Erythroblast (primary cell): Measurements from ENCODE around the gene ARHGAP11A.
"Not testable (repeated sequence)": the region's sequence is repeated elsewhere in the genome, so short reads cannot be mapped to it uniquely, and the experiment has no call there.

Source experiments
- DNase-seq, 2 experiments: peaks; one replicate each; lab custom pipeline; 2025; lab: John Stamatoyannopoulos, UW
- GATA1 ChIP-seq: IDR thresholded peaks from 2 replicates; pipeline ENCODE4 v1.6.1; 2011; ENCODE audit warnings: low read depth, mild to moderate bottlenecking, control low read depth, low read length, moderate library complexity
- POLR2A ChIP-seq: IDR thresholded peaks from 2 replicates; pipeline ENCODE4 v1.6.1; 2011; ENCODE audit warnings: mild to moderate bottlenecking, low read length

ARHGAP11A gene, protein sequence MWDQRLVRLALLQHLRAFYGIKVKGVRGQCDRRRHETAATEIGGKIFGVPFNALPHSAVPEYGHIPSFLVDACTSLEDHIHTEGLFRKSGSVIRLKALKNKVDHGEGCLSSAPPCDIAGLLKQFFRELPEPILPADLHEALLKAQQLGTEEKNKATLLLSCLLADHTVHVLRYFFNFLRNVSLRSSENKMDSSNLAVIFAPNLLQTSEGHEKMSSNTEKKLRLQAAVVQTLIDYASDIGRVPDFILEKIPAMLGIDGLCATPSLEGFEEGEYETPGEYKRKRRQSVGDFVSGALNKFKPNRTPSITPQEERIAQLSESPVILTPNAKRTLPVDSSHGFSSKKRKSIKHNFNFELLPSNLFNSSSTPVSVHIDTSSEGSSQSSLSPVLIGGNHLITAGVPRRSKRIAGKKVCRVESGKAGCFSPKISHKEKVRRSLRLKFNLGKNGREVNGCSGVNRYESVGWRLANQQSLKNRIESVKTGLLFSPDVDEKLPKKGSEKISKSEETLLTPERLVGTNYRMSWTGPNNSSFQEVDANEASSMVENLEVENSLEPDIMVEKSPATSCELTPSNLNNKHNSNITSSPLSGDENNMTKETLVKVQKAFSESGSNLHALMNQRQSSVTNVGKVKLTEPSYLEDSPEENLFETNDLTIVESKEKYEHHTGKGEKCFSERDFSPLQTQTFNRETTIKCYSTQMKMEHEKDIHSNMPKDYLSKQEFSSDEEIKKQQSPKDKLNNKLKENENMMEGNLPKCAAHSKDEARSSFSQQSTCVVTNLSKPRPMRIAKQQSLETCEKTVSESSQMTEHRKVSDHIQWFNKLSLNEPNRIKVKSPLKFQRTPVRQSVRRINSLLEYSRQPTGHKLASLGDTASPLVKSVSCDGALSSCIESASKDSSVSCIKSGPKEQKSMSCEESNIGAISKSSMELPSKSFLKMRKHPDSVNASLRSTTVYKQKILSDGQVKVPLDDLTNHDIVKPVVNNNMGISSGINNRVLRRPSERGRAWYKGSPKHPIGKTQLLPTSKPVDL

DNA sequence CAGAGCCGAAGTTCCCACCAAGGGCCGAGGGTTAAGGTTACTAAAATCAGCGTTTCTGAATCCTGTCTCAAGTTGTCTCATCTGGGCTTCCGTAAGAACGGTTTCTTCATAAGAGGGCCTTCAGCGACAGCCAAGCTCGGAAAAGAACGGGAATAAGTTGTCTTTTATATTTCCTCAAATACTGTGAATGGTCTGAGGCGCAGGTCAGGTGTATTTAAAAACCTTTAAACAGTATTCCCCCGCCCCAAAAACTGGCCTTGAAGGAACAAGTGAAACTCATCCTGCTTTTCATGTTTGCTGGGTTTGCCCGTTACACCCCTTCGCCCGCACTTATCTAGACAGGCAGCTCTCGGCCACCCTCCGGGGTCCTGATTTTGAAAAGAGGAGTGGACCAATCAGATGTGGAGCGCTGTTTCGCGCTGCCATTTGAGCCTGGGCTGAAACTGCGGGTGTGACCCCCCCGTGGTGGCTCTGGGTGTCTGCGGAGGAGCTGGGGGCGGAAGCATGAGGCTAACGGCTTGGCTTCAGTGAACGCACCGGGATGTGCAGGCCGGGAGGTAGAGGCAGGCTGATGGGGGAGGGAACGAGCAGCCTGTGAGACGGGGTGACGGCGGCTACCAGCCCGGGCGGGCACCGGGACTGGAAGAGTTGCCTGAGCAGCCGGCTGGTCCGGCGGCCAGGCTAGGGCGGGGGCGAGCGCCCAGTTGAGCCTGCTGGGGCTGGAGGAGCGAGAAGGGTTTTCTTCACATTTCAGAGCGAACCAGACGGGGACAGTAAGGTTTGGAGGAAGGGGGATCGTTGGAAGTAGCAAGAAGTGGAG lies at the start of gene ARHGAP11A:
Gene ARHGAP11A (plus strand): TSS at position 454 of the 820 bp plus-strand sequence. CDS start 708 bp downstream, outside the sequence.
- TF ChIP-seq POLR2A = peak; percentile 50
- DNase-seq = not testable (repeated sequence)

DNA sequence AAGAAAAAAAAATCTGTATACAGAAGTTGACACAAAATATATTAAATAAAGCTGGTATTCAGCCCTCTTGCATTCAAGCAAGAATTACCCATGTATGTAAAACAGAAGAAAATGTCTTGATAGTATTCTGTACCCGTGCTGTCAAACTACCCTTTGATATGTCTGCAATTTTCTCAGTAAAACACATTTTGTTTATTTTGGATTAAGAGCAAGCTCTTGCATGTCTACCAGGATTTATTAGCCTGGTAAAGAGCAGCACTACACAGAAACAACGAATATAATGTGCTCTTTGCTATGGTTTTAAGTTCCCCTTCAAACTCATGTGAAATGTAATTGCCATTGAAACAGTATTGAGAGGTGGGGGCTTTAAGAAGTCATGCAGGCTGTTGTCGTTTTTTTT lies 46.3 kb upstream of the ARHGAP11A start:
- not testable (repeated sequence) for DNase-seq

DNA sequence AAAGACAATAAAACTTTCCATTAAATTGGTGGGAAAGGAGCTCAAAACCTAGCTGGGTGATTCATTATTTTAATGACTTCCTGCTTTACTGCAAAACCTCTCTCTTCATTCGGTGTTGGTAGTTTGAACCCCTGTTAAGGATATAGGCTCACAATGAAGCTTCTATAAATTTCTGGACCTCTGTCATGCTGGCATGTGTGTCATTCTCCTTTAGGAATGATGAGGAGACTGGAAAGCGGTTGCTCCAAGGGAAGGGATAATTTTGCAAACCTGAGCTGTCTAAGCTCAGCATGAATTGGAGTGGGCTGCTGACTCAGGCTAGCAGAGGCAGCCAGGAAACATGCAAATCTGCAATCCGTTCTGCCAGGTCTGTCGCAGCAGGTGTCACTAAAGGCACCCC lies 36.8 kb upstream of the ARHGAP11A start:
- DNase-seq = not testable (repeated sequence)

DNA sequence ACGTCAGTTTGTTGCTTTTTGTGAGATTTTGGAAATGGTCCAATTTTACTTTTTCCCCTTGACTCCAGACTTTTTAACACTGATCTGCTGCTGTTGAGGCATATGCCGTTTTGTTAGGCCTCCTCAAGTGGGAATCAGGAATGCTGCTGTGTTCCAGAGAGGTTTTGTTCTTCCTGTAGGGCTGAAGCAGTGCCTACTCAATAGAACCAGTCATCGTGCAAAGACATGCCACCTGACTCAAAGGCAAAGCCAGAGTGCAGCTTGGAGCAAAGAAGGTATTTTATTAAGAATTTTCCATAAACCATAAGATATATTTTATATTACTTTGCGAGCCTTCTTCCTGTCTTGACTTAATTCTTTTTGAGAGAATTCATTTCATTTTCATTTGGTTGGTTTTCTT lies 29.5 kb upstream of the ARHGAP11A start:
- not testable (repeated sequence) for DNase-seq

DNA sequence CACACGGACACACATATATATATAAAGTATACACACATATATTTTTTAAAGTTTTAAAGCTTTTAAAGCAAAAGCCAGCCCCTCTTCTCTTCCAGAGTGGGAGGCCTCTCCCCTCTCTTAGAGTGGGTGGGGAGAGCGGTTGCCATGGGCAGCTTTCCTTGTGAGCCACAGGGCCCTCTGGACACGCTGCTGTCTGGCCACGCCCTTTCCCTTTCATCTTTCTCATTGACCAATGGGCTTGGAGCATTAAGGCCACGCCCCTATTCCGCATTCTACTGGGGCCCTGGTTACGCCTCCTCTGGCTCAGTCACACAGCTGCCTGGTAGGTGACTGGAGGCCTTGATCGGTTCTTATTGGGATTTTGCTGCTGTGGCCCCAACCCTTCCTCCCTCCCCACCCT lies 22.2 kb upstream of the ARHGAP11A start, which contains the start of gene GOLGA8N:
Gene GOLGA8N (plus strand): TSS at position 306 of the 400 bp plus-strand sequence.
- DNase-seq = not testable (repeated sequence)

DNA sequence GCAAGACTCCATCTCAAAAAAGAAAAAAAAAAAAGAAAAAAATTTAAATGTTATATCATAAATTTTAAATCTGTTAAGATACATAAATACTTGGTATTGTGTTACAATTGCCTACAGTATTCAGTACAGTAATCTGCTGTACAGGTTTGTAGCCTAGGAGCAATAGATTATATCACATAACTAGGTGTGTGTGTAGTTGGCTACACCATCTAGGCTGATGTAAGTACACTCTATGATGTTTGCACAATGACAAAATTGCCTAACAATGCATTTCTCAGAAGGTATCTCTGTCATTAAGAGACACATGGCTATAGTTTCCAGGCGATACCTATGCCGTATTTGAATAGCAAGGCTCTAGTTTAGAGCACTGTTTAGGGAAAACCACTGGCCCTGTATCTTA lies 5.8 kb upstream of the ARHGAP11A start:
- not testable (repeated sequence) for DNase-seq

DNA sequence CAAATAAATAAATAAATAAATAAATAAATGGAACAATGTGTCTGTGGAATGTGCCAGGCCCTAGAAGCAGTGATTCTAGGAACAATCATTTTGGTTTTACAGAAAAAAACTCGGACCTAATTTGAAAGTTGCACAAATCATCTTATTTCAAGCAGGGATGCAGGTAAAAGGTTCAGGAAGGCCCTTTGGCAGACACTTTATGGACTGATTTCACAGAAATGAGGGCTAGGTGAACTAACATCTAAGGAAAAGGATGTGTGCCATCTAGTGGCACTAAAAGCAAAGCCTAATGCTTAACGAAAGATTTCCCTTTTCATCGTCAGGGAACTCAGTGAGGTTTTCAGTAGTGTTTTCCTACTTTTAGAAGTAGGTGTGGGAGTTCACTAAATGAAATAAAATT lies 4.6 kb upstream of the ARHGAP11A start:
- not testable (repeated sequence) for DNase-seq

DNA sequence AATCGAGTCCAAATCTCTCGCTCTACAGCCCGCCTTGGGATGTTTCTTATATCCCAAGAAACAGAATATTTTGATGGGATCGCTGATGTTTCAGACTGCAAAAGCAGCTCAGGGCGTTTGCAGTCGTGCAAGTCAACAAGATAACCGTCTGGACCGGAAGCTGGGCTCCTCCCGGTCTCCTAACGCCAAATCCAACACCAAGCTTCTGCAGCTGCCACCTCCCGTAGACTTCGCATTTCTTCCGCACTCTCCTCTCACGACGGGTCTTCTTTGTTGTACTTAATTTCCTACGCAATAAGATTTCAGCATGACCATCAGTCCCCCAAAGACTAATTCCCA lies 623 bp upstream of the ARHGAP11A start:
- DNase-seq = not testable (repeated sequence)

DNA sequence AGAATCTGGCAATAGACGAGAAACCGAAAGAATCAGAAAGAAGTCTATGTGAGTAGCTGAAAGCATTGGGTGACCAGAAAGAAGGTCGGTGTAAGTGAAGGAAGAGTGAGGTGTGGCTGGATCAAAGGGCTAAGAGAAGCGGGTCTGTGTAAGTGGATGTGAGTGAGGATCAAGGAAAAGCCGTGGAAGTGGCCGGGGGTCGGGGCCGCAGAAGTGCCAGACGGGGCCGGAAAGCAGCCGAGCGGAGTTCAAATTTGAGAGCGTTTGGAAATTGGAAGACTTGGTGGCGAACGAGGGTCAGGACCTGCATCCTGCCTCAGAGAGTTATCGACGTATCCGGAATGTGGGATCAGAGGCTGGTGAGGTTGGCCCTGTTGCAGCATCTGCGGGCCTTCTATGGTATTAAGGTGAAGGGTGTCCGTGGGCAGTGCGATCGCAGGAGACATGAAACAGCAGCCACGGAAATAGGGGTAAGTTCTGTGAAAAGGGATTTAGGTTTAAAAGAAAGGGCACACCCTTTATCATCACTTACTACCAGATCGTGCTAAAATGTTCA lies 645 bp downstream of the ARHGAP11A start:
- not testable (repeated sequence) for DNase-seq

DNA sequence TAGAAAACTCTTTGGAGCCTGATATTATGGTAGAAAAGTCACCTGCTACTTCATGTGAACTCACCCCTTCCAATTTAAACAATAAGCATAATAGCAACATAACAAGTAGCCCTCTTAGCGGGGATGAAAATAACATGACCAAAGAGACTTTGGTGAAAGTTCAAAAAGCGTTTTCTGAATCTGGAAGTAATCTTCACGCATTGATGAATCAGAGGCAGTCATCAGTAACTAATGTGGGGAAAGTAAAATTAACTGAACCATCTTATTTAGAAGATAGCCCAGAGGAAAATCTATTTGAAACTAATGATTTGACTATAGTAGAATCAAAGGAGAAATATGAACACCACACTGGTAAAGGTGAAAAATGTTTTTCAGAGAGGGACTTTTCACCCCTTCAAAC lies 21.1 kb downstream of the ARHGAP11A start:
- TF ChIP-seq GATA1 (no peak), POLR2A (no peak)
- DNase-seq = no peak

DNA sequence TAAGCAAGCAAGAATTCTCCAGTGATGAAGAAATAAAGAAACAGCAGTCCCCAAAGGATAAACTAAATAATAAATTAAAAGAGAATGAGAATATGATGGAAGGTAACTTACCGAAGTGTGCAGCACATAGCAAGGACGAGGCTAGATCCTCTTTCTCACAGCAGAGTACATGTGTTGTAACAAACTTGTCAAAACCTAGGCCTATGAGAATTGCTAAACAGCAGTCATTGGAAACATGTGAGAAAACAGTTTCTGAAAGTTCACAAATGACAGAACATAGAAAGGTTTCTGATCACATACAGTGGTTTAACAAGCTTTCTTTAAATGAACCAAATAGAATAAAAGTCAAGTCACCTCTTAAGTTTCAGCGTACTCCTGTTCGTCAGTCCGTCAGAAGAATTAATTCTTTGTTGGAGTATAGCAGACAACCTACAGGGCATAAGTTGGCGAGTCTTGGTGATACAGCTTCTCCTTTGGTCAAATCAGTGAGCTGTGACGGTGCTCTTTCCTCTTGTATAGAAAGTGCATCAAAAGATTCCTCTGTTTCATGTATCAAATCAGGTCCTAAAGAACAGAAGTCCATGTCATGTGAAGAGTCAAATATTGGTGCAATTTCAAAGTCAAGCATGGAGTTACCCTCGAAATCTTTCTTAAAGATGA lies 21.7 kb downstream of the ARHGAP11A start:
- no peak for DNase-seq
- TF ChIP-seq POLR2A (no peak), GATA1 (no peak)

DNA sequence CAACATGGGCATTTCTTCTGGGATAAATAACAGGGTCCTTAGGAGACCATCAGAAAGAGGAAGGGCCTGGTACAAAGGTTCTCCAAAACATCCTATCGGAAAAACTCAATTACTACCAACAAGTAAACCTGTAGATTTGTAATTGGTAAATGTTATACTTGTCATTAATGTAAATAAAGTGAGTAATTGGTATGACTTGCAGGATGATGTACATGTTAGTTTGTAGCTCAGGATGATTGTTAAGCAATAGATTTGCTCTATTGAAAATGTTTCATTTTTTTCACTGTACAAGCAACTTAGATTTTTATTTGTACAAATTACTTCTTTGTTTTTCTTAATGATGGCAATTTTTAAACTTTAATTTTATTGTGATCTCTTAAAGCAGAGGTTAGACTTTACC lies 22.4 kb downstream of the ARHGAP11A start:
- DNase-seq = no peak
- no peak for TF ChIP-seq GATA1
- no peak for TF ChIP-seq POLR2A

DNA sequence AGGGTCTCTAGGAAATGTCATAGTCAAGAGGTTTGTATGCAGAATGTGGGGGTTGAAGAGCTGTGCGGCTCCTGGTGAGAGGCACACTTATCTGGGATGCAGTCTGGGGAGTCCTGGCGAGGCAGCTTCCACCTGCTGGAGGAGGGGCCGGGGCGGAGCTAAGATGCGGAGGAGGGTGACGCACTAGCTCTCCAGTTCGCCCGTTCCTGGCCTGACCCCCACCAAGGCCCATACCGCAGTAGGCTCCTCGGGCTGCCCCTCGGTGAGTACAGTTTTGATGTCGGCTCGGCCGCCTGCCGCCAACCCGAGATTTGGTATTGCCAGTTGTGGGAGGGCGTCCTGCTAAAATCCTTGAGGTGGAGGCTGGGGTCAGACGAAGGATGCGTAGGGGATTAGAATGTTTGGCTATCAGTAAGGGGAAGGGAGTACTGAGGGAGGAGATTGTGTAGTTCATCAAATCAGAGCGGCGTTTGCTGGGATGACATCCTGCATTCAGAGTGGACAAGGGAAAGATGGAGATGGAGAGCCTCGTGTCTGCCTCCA lies 26.3 kb downstream of the ARHGAP11A start, which contains the start of gene SCG5:
Gene SCG5 (plus strand): TSS at position 194 of the 543 bp plus-strand sequence. CDS start 1,883 bp downstream, outside the sequence.
- TF ChIP-seq GATA1 = no peak
- TF ChIP-seq POLR2A = no peak

More for the DNA sequence above, 26.3 kb downstream of the ARHGAP11A start, which contains the start of gene SCG5:
- DNase-seq = peak; percentile 18 to 20
